ENCODE results near the gene UBA5. TPM values are rescaled to one million over a fixed set of nuclear protein-coding genes. Genes with fewer than 3 reads are reported as not detected.
A peak's percentile ranks its signal among the peaks of the same experiment; 100 is the strongest.

UBA5 gene
- total RNA-seq, 3 donors from 2014 or later (not counting 1 experiment from before 2014, with no cell fraction given): 37.8 to 51.0 (median 46.1) TPM

GRCh38 chr3:132665230-132665745 is 5.2 kb downstream of the UBA5 start:
- ATAC-seq (no peak), DNase-seq (no peak)
- peaks cover 4% of the 10 kb centered on the region for H3K4me1 ChIP-seq (ENCODE audit: control insufficient read depth, insufficient read depth, low read length)
- 100% methylated on average over 3 of the region's 3 CpGs for WGBS (ENCODE audit: insufficient coverage)
- intact Hi-C loops (cut with micrococcal nuclease): no loop called here
- peaks cover 5% of the 10 kb centered on the region for H3K36me3 ChIP-seq (ENCODE audit: control insufficient read depth, insufficient read depth, low read length)
- Mint-ChIP-seq H3K27me3 (ENCODE audit: low read depth in 2 of 2) (no peaks in the 10 kb centered on the region), H3K4me3 (no peak overlapping the region), H3K4me1 (peaks cover 29 to 56% of the 10 kb centered on the region in 2 donors), H3K27ac (no peak overlapping the region), H3K36me3 (no peaks in the 10 kb centered on the region), H3K9me3 (no peaks in the 10 kb centered on the region)
- H3K27ac ChIP-seq (ENCODE audit: low read length): no peak overlapping the region
- no peaks in the 10 kb centered on the region for H3K9me3 ChIP-seq (ENCODE audit: control insufficient read depth, insufficient read depth, low read length)
- no peak for TF ChIP-seq CTCF (IDR thresholded peaks at IDR 0.05)
- no peak overlapping the region for H3K4me3 ChIP-seq (ENCODE audit: low read length)
- no peaks in the 10 kb centered on the region for H3K27me3 ChIP-seq (ENCODE audit: control insufficient read depth, insufficient read depth, low read length)

- H3K36me3 Mint-ChIP-seq: no peaks in the 10 kb centered on the region
- DNase-seq (no peak), ATAC-seq (no peak)
- TF ChIP-seq CTCF (IDR thresholded peaks at IDR 0.05): no peak
- Histone ChIP-seq H3K27me3 (ENCODE audit: control insufficient read depth, insufficient read depth, low read length) (no peaks in the 10 kb centered on the region), H3K36me3 (ENCODE audit: control insufficient read depth, insufficient read depth, low read length) (peaks cover 30% of the 10 kb centered on the region), H3K9me3 (ENCODE audit: control insufficient read depth, insufficient read depth, low read length) (no peaks in the 10 kb centered on the region), H3K4me1 (ENCODE audit: control insufficient read depth, insufficient read depth, low read length) (no peaks in the 10 kb centered on the region), H3K27ac (ENCODE audit: low read length) (no peak overlapping the region), H3K4me3 (ENCODE audit: low read length) (no peak overlapping the region)
- H3K9me3 Mint-ChIP-seq: no peaks in the 10 kb centered on the region
- H3K27ac Mint-ChIP-seq: no peak overlapping the region
- H3K4me1 Mint-ChIP-seq: peaks cover 9 to 22% of the 10 kb centered on the region in 2 donors
- 97% methylated on average over 5 of the region's 5 CpGs for WGBS (ENCODE audit: insufficient coverage)
- no peaks in the 10 kb centered on the region for H3K27me3 Mint-ChIP-seq (ENCODE audit: low read depth in 2 of 2)
- H3K4me3 Mint-ChIP-seq: no peak overlapping the region
- intact Hi-C loops (cut with micrococcal nuclease): no loop called here
Measured at GRCh38 chr3:132669256-132669777, 9.2 kb downstream of the UBA5 start.

DNA sequence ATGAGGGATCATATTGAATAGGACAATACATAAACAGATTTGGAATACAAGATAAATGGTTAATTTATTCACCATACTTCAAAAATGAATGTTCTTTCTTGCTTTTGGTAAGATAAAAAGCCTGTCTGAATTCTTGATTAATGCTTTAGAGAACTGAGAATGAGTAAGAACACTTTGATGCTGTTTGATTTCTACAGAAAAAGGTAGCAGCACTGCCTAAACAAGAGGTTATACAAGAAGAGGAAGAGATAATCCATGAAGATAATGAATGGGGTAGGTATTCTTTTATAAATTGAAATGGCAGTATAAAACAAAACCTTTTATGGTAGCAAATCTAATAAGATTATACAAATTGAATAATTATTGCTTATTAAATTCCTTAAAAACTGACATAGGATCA is 15.3 kb downstream of the UBA5 start:
- no peak overlapping the region for H3K4me3 ChIP-seq (ENCODE audit: low read length)
- no peaks in the 10 kb centered on the region for H3K27me3 ChIP-seq (ENCODE audit: control insufficient read depth, insufficient read depth, low read length)
- no peaks in the 10 kb centered on the region for H3K4me1 ChIP-seq (ENCODE audit: control insufficient read depth, insufficient read depth, low read length)
- Mint-ChIP-seq H3K27ac (peak overlapping the region in 1 of 2 donors; percentile 18), H3K27me3 (ENCODE audit: low read depth in 2 of 2) (no peaks in the 10 kb centered on the region), H3K4me3 (no peak overlapping the region), H3K36me3 (peaks cover 7% of the 10 kb centered on the region), H3K4me1 (no peaks in the 10 kb centered on the region), H3K9me3 (no peaks in the 10 kb centered on the region)
- peaks cover 59% of the 10 kb centered on the region for H3K36me3 ChIP-seq (ENCODE audit: control insufficient read depth, insufficient read depth, low read length)
- TF ChIP-seq CTCF (IDR thresholded peaks at IDR 0.05): no peak
- H3K9me3 ChIP-seq (ENCODE audit: control insufficient read depth, insufficient read depth, low read length): no peaks in the 10 kb centered on the region
- no peak for ATAC-seq
- intact Hi-C loops (cut with micrococcal nuclease): no loop called here
- H3K27ac ChIP-seq (ENCODE audit: low read length): no peak overlapping the region
- no peak for DNase-seq

DNA sequence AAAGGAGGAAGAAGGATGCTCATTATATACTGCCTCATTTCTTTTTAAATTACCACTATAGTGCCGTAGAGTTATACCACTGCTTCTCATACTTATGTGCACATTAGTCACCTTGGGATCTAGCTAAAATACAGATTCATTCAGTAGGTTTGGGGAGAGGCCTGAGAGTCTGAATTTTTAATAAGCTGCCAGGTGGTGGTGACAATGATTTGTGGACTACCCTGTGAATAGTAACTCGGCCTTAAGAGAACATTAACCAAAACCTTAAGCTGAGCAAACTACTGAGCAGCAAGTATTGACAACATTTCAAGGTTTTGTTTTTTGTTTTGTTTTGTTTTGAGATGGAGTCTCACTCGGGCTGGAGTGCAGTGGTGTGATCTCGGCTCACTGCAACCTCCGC is 19.8 kb downstream of the UBA5 start:
- H3K36me3 Mint-ChIP-seq: peaks cover 23% of the 10 kb centered on the region
- H3K9me3 ChIP-seq (ENCODE audit: control insufficient read depth, insufficient read depth, low read length): no peaks in the 10 kb centered on the region
- H3K27ac ChIP-seq (ENCODE audit: low read length): no peak overlapping the region
- no peaks in the 10 kb centered on the region for H3K4me1 ChIP-seq (ENCODE audit: control insufficient read depth, insufficient read depth, low read length)
- no peak overlapping the region for H3K4me3 Mint-ChIP-seq
- peak overlapping the region in 1 of 2 donors; percentile 4 for H3K27ac Mint-ChIP-seq
- H3K9me3 Mint-ChIP-seq: no peaks in the 10 kb centered on the region
- 100% methylated on average over 4 of the region's 5 CpGs for WGBS (ENCODE audit: insufficient coverage)
- intact Hi-C loops (cut with micrococcal nuclease): no loop called here
- no peak for ATAC-seq
- H3K27me3 ChIP-seq (ENCODE audit: control insufficient read depth, insufficient read depth, low read length): no peaks in the 10 kb centered on the region
- no peaks in the 10 kb centered on the region for H3K4me1 Mint-ChIP-seq
- peaks cover 54% of the 10 kb centered on the region for H3K36me3 ChIP-seq (ENCODE audit: control insufficient read depth, insufficient read depth, low read length)
- H3K27me3 Mint-ChIP-seq (ENCODE audit: low read depth in 2 of 2): no peaks in the 10 kb centered on the region
- H3K4me3 ChIP-seq (ENCODE audit: low read length): no peak overlapping the region
- TF ChIP-seq CTCF (IDR thresholded peaks at IDR 0.05): no peak
- no peak for DNase-seq
